NT2/D1 (cell line): Measurements from ENCODE around the gene SYNE2.

Experiments used
- SUZ12 ChIP-seq: IDR thresholded peaks from 2 replicates; pipeline ENCODE4 v1.6.1; 2011; ENCODE audit not compliant: insufficient read length, insufficient read depth; ENCODE audit errors: extremely low read depth
- YY1 ChIP-seq: IDR thresholded peaks from 2 replicates; pipeline ENCODE4 v1.6.1; 2011; ENCODE audit not compliant: insufficient read length, insufficient read depth
- ZNF274 ChIP-seq: IDR thresholded peaks from 2 replicates; pipeline ENCODE4 v1.6.1; 2011; ENCODE audit warnings: mild to moderate bottlenecking, low read depth, low read length

- no peak for TF ChIP-seq SUZ12
- no peak for TF ChIP-seq YY1
- TF ChIP-seq ZNF274 = no peak
Measured at GRCh38 chr14:64198486-64198885, 345.7 kb downstream of the SYNE2 start.
